Mesendoderm (in vitro differentiated cells): Measurements from ENCODE around the gene RND2.

Experiments used
- DNase-seq: peaks from one replicate; pipeline ENCODE4 v3.0.0; 2013
- H2AK5ac ChIP-seq: 2 replicates; pipeline ENCODE4 v1.6.1; 2013; ENCODE audit warnings: low read length, inconsistent platforms
- H2BK120ac ChIP-seq: 2 replicates; pipeline ENCODE4 v1.6.1; 2013; ENCODE audit warnings: low read depth, mild to moderate bottlenecking, low read length, moderate library complexity, mixed read lengths
- H2BK15ac ChIP-seq: replicated peaks from 2 replicates; pipeline ENCODE4 v1.6.1; 2013; ENCODE audit warnings: low read depth, mild to moderate bottlenecking, moderate library complexity
- H2BK5ac ChIP-seq: 2 replicates; pipeline ENCODE4 v1.6.1; 2013; ENCODE audit warnings: low read length, inconsistent platforms
- H3K18ac ChIP-seq: 2 replicates; pipeline ENCODE4 v1.6.1; 2013; ENCODE audit warnings: mild to moderate bottlenecking, low read length, mixed read lengths
- H3K23ac ChIP-seq: one replicate; pipeline ENCODE4 v1.6.1; 2013; ENCODE audit warnings: low read length
- H3K27ac ChIP-seq: 2 replicates; pipeline ENCODE4 v1.5.1; 2013; ENCODE audit warnings: low read depth, mild to moderate bottlenecking, inconsistent platforms, low read length, moderate library complexity
- H3K27me3 ChIP-seq: 2 replicates; pipeline ENCODE4 v1.6.1; 2013; ENCODE audit warnings: low read length, control low read depth, mild to moderate bottlenecking, inconsistent platforms; ENCODE audit not compliant: insufficient read depth, poor library complexity
- H3K36me3 ChIP-seq: 2 replicates; pipeline ENCODE4 v1.6.1; 2013; ENCODE audit warnings: low read length, inconsistent platforms; ENCODE audit not compliant: control insufficient read depth, insufficient read depth
- H3K4ac ChIP-seq: one replicate; pipeline ENCODE4 v1.6.1; 2013; ENCODE audit warnings: low read depth, mild to moderate bottlenecking, low read length, moderate library complexity
- H3K4me1 ChIP-seq: 2 replicates; pipeline ENCODE4 v1.6.1; 2013; ENCODE audit warnings: low read depth, low read length, inconsistent platforms; ENCODE audit not compliant: control insufficient read depth
- H3K4me2 ChIP-seq: 2 replicates; pipeline ENCODE4 v1.6.1; 2013; ENCODE audit warnings: low read length
- H3K4me3 ChIP-seq: 2 replicates; pipeline ENCODE4 v1.5.1; 2013; ENCODE audit warnings: mild to moderate bottlenecking, low read length
- H3K56ac ChIP-seq: one replicate; pipeline ENCODE4 v1.6.1; 2013; ENCODE audit warnings: low read length
- H3K79me1 ChIP-seq: 2 replicates; pipeline ENCODE4 v1.6.1; 2013; ENCODE audit warnings: low read length, inconsistent platforms
- H3K79me2 ChIP-seq: 2 replicates; pipeline ENCODE4 v1.6.1; 2013; ENCODE audit warnings: mild to moderate bottlenecking, low read length; ENCODE audit not compliant: control insufficient read depth, insufficient read depth
- H3K9ac ChIP-seq: 2 replicates; pipeline ENCODE4 v1.6.1; 2013; ENCODE audit warnings: low read length, inconsistent platforms
- H4K5ac ChIP-seq: one replicate; pipeline ENCODE4 v1.6.1; 2013; ENCODE audit warnings: low read length
- H4K8ac ChIP-seq: one replicate; pipeline ENCODE4 v1.6.1; 2013; ENCODE audit warnings: low read depth, mild to moderate bottlenecking, control low read depth, low read length, moderate library complexity
- WGBS: extraction: QIAGEN DNeasy Blood & Tissue Kit; methylation state at CpG from one replicate; pipeline ENCODE4 v1.1.7; 2013; ENCODE audit warnings: low lambda C conversion rate, missing lambda C conversion rate; ENCODE audit not compliant: insufficient coverage; ENCODE audit errors: extremely low coverage; 5-methylcytosine and 5-hydroxymethylcytosine counted together

The RND2 gene

DNA sequence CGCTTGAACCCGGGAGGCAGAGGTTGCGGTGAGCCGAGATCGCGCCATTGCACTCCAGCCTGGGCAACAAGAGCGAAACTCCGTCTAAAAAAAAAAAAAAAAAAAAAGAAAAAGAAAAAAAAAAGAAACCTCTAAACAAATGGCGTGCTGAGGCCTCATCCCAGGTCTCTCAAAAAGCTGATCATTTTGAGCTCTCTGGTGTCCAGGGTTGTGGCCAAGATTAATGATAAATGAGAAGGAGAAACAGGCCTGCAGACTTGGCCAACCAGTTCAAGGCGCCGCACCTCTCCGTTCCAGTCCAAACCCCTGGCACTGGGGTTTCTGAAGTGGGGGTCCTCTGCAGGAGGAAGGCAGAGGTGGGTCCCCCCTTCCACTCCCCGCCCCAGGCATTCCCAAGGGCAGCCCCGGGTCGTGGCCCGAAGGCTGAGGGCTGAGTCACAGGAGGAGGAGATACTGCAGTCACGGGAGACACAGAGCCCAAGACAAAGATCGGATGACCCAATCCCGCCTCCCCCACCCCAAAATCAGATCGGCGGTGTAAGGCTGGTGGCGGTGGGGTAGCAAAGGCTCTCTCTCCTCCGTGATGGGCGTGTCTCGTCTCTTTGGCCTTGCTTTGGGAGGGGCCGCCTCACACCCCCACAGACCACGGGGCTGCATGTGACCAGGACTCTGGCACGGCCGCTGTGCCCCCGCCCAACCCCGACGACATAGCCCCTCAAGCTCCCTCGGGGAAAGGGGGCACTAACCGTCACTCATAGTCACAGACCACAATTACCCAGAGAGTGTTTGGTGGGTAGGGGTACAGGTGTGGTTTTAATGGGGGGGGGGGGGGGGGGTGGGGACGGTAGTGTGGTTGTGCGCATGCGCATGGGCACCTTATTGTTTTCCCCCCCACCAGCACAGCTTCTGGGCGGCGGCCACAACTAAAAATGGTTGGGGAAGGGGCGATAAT, 4.0 kb upstream of the RND2 start:
- H2BK15ac ChIP-seq: no peak overlapping the region
- H2AK5ac ChIP-seq: no peak overlapping the region
- H3K79me1 ChIP-seq: peaks cover 15% of the 10 kb centered on the region
- no peak overlapping the region for H2BK120ac ChIP-seq
- H3K36me3 ChIP-seq: peaks cover 4% of the 10 kb centered on the region
- whole genome bisulfite sequencing: no CpG with 5 or more reads among the region's 40 CpGs
- no peak overlapping the region for H4K5ac ChIP-seq
- peak overlapping the region; percentile 45 for H3K18ac ChIP-seq
- H3K4me1 ChIP-seq: peaks cover 9% of the 10 kb centered on the region
- no peak overlapping the region for H2BK5ac ChIP-seq
- peak overlapping the region; percentile 97 for H3K4ac ChIP-seq
- peak overlapping the region; percentile 87 for H3K4me3 ChIP-seq
- peaks cover 24% of the 10 kb centered on the region for H3K79me2 ChIP-seq
- no peak overlapping the region for H4K8ac ChIP-seq
- DNase-seq: peak; percentile 93
- peak overlapping the region; percentile 70 for H3K23ac ChIP-seq
- peak overlapping the region; percentile 98 for H3K9ac ChIP-seq
- H3K27ac ChIP-seq: peak overlapping the region; percentile 85
- peak overlapping the region; percentile 62 for H3K4me2 ChIP-seq
- no peaks in the 10 kb centered on the region for H3K27me3 ChIP-seq
- H3K56ac ChIP-seq: peak overlapping the region; percentile 99

DNA sequence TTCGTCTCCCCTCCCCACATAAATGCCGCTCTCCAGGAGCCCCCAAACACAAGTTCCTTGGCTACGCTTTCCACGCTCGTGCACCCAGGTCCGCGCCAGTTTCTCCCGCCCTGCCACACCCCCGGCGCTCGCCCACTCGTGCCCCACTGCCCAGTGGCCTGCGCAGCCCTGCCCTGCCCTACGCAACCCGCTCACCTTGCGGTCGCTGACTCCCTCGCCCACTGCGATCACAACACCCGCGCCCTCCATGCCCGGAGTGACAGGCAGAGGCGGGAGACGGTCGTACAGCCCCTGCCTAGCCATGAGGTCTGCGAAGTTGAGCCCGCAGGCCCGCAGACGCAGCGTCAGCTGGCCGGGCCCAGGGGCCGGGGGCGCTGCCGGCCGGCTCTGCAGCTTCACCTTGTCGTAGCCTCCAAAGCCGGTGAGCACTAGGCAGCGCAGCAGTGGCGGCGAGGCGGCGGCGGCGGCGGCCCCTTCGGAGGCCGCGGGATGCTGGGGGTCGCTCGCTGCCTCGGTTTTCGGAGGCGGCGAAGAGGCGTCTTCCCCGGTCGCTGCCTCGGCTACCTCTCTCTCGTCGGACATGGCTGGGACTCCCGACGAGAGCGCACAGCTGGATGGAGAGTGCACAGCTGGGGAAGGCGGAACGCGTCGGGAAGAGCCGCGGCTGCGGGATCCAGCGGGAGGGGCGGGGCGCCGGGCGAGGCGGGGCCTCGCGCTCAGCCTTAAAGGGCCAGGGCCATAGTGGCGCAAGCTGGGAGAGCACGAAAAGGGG, 3.1 kb upstream of the RND2 start, which contains the start of gene VAT1:
Gene VAT1 (minus strand): TSS at position 645 of the 772 bp plus-strand sequence. CDS start 63 bp downstream, at position 582.
- H3K27ac ChIP-seq: peak within 1 kb of the TSS; percentile 85
- H3K79me1 ChIP-seq: peaks cover 15% of the 10 kb centered on the region
- no peak within 1 kb of the TSS for H4K5ac ChIP-seq
- peaks cover 4% of the 10 kb centered on the region for H3K36me3 ChIP-seq
- peak within 1 kb of the TSS; percentile 99 for H3K56ac ChIP-seq
- H3K18ac ChIP-seq: peak within 1 kb of the TSS; percentile 45
- H3K4me2 ChIP-seq: peak within 1 kb of the TSS; percentile 62
- H2BK15ac ChIP-seq: no peak within 1 kb of the TSS
- no CpG with 5 or more reads among the region's 80 CpGs for WGBS
- peak; percentile 89 for DNase-seq
- peaks cover 24% of the 10 kb centered on the region for H3K79me2 ChIP-seq
- peak within 1 kb of the TSS; percentile 59 for H3K4ac ChIP-seq
- H3K4me1 ChIP-seq: peaks cover 9% of the 10 kb centered on the region
- H3K23ac ChIP-seq: peak within 1 kb of the TSS; percentile 70
- H4K8ac ChIP-seq: no peak within 1 kb of the TSS
- H3K4me3 ChIP-seq: peak within 1 kb of the TSS; percentile 87
- no peak within 1 kb of the TSS for H2BK120ac ChIP-seq
- peak within 1 kb of the TSS; percentile 84 for H2BK5ac ChIP-seq
- H3K27me3 ChIP-seq: no peaks in the 10 kb centered on the region
- H3K9ac ChIP-seq: peak within 1 kb of the TSS; percentile 98
- H2AK5ac ChIP-seq: no peak within 1 kb of the TSS

DNA sequence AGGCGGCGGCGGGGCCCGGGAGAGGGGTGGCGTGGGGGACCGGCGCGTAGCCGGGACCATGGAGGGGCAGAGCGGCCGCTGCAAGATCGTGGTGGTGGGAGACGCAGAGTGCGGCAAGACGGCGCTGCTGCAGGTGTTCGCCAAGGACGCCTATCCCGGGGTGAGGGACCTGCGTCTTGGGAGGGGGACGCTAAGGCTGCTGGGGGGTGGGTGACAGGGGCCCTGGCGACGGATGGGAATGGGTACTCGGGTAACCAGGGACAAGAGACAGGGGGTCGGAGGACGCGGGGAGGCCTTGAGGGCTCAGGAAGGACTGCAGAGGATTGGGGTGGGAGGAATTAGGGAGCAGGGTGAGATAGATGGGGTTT, 243 bp downstream of the RND2 start:
- no CpG with 5 or more reads among the region's 27 CpGs for WGBS

DNA sequence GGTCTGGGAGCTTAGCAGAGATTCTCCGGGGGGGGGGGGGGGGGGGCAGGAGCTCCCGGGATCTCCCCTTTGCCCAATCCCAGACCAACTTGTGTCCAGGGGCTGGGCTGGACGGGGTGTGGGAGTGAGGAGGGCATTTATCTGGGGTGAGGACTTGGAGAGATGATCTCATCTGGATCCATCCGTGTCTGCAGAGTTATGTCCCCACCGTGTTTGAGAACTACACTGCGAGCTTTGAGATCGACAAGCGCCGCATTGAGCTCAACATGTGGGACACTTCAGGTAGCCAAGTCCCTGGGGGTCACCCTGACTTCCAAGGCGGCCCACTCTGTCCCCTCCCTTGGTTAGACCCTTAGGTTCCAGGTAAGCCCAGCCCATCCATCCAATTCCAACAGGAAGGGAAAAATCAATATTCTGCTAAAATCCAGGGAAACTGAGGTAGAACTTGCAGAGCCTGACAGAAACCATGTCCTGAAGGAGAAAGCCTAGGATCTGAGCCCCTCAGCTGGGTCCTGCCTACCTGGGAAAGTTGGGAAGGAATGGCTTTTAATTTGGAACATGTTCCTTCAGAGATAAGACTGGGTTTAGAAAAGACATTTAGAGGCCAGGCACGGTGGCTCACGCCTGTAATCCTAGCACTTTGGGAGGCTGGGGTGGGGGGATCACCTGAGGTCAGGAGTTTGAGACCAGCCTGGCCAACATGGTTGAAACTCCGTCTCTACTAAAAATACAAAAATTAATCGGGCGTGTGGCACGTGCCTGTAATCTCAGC, 921 bp downstream of the RND2 start:
- Histone ChIP-seq H3K23ac (no peak overlapping the region), H3K4me3 (no peak overlapping the region), H2BK5ac (no peak overlapping the region), H3K79me1 (no peaks in the 10 kb centered on the region), H3K36me3 (no peaks in the 10 kb centered on the region), H3K4ac (no peak overlapping the region), H3K56ac (no peak overlapping the region), H3K4me2 (no peak overlapping the region), H2AK5ac (no peak overlapping the region), H2BK15ac (no peak overlapping the region), H3K9ac (peak overlapping the region; percentile 74), H3K27me3 (no peaks in the 10 kb centered on the region), H3K4me1 (no peaks in the 10 kb centered on the region), H3K79me2 (peaks cover 5% of the 10 kb centered on the region), H2BK120ac (no peak overlapping the region), H3K18ac (no peak overlapping the region), H3K27ac (no peak overlapping the region), H4K8ac (no peak overlapping the region), H4K5ac (no peak overlapping the region)
- no CpG with 5 or more reads among the region's 16 CpGs for WGBS
- DNase-seq: no peak

More for the DNA sequence above, 243 bp downstream of the RND2 start:
- H3K4me1 ChIP-seq: peaks cover under 1% of the 10 kb centered on the region
- H4K8ac ChIP-seq: no peak overlapping the region
- peak; percentile 50 for DNase-seq
- H3K79me2 ChIP-seq: peaks cover 8% of the 10 kb centered on the region
- peak overlapping the region; percentile 63 for H3K4me3 ChIP-seq
- H3K79me1 ChIP-seq: no peaks in the 10 kb centered on the region
- H3K4ac ChIP-seq: no peak overlapping the region
- H3K27me3 ChIP-seq: no peaks in the 10 kb centered on the region
- peak overlapping the region; percentile 74 for H3K9ac ChIP-seq
- H3K4me2 ChIP-seq: peak overlapping the region; percentile 86
- no peak overlapping the region for H2AK5ac ChIP-seq
- no peaks in the 10 kb centered on the region for H3K36me3 ChIP-seq
- H3K56ac ChIP-seq: peak overlapping the region; percentile 86
- no peak overlapping the region for H3K27ac ChIP-seq
- peak overlapping the region; percentile 77 for H3K18ac ChIP-seq
- no peak overlapping the region for H3K23ac ChIP-seq
- H2BK120ac ChIP-seq: no peak overlapping the region
- H4K5ac ChIP-seq: no peak overlapping the region
- no peak overlapping the region for H2BK5ac ChIP-seq
- no peak overlapping the region for H2BK15ac ChIP-seq

DNA sequence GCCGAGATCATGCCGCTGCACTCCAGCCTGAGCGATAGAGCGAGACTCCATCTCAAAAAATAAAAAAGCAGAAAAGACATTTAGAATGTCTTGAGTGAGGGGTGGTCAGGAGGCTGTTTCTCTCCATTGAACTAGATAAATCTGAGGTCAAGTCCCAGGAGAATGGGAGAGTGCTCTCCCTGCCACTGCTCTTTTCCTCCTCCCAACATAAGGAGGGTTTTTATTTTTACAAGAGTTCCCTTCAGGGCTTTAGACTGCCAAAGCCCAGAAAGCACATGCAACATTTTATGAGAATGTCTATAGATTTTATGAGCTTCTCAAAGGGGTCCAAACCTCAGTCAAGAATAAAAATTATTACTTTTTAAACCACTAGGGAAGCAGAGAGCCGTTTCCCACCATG, 1.6 kb downstream of the RND2 start:
- Histone ChIP-seq H2BK5ac (no peak overlapping the region), H3K18ac (no peak overlapping the region), H2AK5ac (no peak overlapping the region), H3K4me1 (no peaks in the 10 kb centered on the region), H3K4me3 (no peak overlapping the region), H3K4me2 (no peak overlapping the region), H3K79me2 (peaks cover 2% of the 10 kb centered on the region), H4K5ac (no peak overlapping the region), H3K4ac (no peak overlapping the region), H3K23ac (no peak overlapping the region), H3K36me3 (no peaks in the 10 kb centered on the region), H3K27me3 (no peaks in the 10 kb centered on the region), H3K27ac (no peak overlapping the region), H3K9ac (no peak overlapping the region), H2BK120ac (no peak overlapping the region), H3K79me1 (no peaks in the 10 kb centered on the region), H4K8ac (no peak overlapping the region), H2BK15ac (no peak overlapping the region), H3K56ac (no peak overlapping the region)
- no CpG with 5 or more reads among the region's 5 CpGs for WGBS
- DNase-seq: no peak
